Astrocyte of the cerebellum (primary cell): Measurements from ENCODE around the gene MAML3.
A peak's percentile ranks its signal among the peaks of the same experiment; 100 is the strongest.

ENCODE experiments used
- DNase-seq: peaks from one replicate; pipeline ENCODE4 v3.0.0-alpha.2; 2011; ENCODE audit warnings: low read depth
- H3K4me3 ChIP-seq: 2 replicates; pipeline ENCODE4 v1.5.1; 2011; ENCODE audit warnings: mild to moderate bottlenecking, low read depth, low read length, moderate library complexity
- in situ Hi-C: cut with HindIII; loops from 2 replicates; pipeline ENCODE4 v1.10.0; 2017; ENCODE audit warnings: low sequenced_read_pairs
- TF ChIP-seq, protein P1 (sequence below): IDR thresholded peaks from 2 replicates; pipeline ENCODE4 v1.5.1; 2012; ENCODE audit warnings: low read length, low read depth, moderate library complexity, mild to moderate bottlenecking; ENCODE audit errors: missing control alignments

MAML3 gene

DNA sequence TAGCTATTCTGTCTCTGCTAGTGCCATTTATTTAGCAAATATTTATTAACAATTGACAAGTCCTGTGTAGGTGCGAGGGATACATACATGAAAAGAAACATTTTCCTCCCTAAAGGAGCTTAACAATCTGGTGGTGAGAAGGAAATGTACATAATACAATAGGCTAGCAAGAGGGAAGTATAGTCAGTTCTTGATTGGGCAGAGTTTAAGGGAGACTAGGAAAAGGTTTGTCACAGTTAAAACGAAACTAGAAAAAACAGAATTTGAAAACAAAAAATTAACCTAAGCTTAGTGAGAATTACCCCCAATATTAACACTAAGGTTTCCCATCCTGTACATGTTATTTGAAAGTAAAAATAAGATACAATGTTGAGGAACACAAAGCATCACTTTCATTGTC is 8.6 kb upstream of the MAML3 start:
- in situ Hi-C loops: loop anchor here (5.0 kb wide), 1 partner anchor 45 kb away; no protein-coding TSS in a partner anchor
- no peak overlapping the region for H3K4me3 ChIP-seq
- TF ChIP-seq, protein P1, sequence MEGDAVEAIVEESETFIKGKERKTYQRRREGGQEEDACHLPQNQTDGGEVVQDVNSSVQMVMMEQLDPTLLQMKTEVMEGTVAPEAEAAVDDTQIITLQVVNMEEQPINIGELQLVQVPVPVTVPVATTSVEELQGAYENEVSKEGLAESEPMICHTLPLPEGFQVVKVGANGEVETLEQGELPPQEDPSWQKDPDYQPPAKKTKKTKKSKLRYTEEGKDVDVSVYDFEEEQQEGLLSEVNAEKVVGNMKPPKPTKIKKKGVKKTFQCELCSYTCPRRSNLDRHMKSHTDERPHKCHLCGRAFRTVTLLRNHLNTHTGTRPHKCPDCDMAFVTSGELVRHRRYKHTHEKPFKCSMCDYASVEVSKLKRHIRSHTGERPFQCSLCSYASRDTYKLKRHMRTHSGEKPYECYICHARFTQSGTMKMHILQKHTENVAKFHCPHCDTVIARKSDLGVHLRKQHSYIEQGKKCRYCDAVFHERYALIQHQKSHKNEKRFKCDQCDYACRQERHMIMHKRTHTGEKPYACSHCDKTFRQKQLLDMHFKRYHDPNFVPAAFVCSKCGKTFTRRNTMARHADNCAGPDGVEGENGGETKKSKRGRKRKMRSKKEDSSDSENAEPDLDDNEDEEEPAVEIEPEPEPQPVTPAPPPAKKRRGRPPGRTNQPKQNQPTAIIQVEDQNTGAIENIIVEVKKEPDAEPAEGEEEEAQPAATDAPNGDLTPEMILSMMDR: no peak
- no peak for DNase-seq

DNA sequence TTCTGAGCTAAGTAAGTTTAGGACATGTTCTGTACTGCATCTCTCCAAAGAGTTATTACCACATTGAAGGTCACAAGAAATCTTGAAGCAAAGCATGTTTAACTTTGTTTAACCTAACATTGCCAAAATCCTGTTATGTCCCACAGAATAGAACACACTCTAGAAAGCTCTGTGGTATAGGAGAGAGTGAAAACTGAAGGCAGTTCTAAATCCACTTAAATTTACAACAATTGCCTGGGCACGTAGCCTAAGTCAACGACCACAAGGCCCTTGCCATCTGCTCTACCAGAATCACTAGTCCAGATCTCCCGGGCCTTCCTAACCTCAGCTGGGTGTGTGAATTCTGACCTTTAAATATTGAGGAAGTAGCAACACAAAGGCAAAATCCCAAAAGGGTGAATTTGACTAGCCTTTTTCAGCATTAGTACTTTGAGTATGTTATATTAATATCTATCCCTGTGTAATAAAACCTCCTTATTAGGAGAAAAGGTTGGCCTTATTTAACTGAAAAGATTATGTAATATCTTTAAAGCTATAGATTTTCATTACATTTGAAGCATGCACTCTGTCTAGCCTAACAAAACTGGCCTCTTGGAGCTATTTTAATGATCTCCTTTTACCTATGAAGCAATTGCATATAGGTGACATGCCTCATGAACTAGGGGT is 4.5 kb upstream of the MAML3 start:
- peak; percentile 59 for DNase-seq
- in situ Hi-C loops: no loop called here

DNA sequence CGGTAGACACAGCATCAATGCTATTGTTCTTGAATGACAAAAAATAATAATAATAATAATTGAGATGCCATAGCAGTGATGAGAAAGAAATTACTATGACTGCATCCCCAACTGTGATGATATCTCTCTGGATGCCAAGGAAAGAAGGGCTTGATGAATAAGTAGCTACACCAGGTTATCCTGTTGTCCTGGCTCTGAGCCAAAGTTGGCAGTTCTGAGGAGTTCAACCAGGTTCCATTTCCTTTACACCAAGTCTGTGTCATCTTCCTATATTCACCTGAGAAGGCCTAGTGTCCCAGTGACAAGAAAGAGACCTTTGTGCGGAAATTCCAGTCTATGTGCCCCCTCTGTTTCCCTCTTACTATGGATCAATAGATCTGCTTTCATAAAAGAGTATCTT is 3.4 kb upstream of the MAML3 start:
- no peak for DNase-seq
- in situ Hi-C loops: no loop called here
- TF ChIP-seq, protein P1: no peak
- no peak overlapping the region for H3K4me3 ChIP-seq

More for the DNA sequence above, 4.5 kb upstream of the MAML3 start:
- no peak overlapping the region for H3K4me3 ChIP-seq
- TF ChIP-seq, protein P1: no peak

DNA sequence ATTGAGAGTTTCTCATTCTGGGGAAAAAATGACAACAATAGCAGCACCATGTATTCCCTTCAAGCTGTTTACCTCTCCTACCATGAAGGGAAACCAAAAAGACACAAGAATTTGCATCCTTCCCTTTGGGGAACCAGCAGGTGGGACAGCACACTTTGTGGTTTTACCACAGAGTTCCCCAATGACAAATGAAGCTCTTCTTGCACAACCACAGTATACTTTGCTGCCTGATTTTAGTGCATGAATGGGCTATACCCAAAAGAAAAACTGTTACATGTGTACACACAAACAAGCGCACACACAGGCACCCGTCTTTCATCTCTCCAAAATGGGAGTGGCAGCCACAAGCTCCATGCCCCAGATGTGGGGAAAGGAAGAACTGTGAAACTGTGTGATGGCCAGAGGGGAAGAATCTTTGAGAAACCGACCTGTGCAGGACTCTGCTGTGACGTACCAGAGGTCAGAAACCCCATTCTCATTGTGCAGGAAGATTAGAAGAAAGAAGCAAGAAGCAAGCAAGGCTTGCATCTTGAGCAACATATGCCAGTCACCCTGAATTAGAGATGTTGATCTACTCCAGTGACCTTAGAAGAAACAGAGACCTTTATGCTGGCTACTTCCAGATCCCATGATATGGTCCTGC is 2.7 kb upstream of the MAML3 start:
- in situ Hi-C loops: no loop called here
- no peak overlapping the region for H3K4me3 ChIP-seq
- no peak for DNase-seq
- TF ChIP-seq, protein P1: no peak

DNA sequence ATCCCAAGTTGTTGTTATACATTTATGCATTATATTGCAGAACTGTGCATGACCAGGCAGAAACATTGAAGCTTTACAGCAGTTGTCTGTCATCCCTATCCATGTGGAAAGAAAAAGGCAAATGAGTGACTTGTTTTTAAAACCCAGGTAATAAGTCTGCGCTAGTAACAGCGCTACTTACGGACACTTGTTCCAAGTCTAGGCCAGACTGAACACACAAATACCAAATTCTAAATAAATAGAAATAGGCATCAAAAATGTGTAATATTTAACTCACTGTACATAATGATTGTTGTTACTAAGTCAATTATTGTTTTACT is 548 bp upstream of the MAML3 start:
- in situ Hi-C loops: loop anchor here (5.0 kb wide), 2 partner anchors 42 to 83 kb away; no protein-coding TSS in a partner anchor
- H3K4me3 ChIP-seq: peak overlapping the region; percentile 83

DNA sequence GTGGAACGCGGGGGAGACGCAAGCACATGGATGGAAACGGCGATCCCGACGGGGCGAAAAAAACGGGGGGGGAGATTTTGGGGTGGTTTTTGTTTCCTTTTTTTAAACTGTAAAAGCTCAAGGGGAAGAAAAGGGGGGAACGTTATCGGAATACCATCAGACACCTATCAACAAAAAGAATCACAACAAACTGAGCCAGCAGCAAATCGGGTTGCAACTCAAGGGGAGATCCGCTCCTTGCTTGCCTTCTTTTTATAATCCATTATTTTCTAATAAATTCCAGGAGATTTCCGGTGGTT is 616 bp downstream of the MAML3 start:
- DNase-seq: no peak
- in situ Hi-C loops: loop anchor here (5.0 kb wide), 2 partner anchors 41 to 84 kb away; no protein-coding TSS in a partner anchor
- peak overlapping the region; percentile 83 for H3K4me3 ChIP-seq
- TF ChIP-seq, protein P1: no peak

More for the DNA sequence above, 548 bp upstream of the MAML3 start:
- TF ChIP-seq, protein P1: no peak
- no peak for DNase-seq
